GOT3 (cell line): ENCODE results near the gene ASCC2.
A peak's percentile ranks its signal among the peaks of the same experiment; 100 is the strongest.

Experiments used
- DNase-seq: peaks from one replicate; lab custom pipeline; 2025; ENCODE audit warnings: mixed read lengths; lab: John Stamatoyannopoulos, UW

The ASCC2 gene

GRCh38 chr22:29816980-29817379 is 21.1 kb downstream of the ASCC2 start:
- no peak for DNase-seq

- no peak for DNase-seq
Measured at GRCh38 chr22:29816539-29816938, 21.5 kb downstream of the ASCC2 start.

DNA sequence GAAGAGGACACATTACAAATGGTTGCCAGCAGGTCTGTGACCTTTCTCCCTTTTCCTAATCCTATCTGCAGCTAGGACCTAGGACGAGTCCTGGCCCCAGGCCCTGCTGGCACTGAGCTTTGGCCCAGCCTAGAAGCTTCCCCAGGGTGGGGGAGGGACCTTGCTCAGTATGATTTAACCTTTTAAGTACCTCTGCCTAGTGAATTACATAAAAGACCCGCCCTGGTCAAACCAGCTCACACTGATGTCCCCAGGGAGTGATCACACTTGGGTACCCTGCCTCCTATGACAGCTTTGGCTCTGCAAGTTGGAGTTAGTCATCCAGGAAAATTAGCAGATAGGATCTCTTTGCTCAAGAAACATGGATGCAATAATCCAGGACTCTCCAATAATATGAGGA is 21.9 kb downstream of the ASCC2 start:
- DNase-seq, result no peak

DNA sequence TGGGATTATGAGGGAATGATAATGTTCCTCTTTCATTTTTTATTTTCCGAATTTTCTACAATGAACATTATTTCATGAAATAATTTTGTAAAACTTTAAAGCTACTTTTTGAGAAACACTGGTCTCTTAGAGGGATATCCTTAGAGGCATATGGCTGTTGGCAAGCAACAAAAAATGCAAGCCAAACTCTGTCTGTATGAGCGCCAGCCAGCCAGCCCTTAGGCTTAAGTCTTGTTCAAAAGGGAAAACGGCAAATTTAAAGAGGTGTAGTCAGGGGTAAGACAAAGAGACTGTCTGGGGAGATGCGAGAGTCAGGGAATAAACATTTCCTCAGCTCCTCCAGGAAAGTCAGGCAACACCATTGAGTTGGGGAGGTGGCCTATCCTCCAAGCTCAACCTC is 22.5 kb downstream of the ASCC2 start:
- no peak for DNase-seq

DNA sequence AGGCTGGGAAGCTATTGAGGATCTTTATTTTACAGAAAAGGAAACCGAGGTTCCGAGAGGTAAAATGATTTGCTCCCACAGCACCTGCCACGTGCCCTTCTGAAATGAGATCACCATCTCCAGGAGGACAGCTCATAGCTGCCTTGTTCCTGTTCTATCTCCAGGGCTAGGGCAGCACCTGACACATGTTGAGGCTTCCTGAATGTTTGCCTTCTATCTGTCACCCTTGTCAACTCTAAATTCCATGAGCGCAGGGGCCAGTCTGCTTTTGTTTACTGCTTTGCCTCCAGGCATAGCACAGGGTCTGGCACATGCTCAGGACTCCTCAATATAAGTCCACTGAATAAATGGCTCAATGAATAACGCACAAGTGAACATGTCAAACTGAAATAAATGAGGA is 24.1 kb downstream of the ASCC2 start:
- no peak for DNase-seq

DNA sequence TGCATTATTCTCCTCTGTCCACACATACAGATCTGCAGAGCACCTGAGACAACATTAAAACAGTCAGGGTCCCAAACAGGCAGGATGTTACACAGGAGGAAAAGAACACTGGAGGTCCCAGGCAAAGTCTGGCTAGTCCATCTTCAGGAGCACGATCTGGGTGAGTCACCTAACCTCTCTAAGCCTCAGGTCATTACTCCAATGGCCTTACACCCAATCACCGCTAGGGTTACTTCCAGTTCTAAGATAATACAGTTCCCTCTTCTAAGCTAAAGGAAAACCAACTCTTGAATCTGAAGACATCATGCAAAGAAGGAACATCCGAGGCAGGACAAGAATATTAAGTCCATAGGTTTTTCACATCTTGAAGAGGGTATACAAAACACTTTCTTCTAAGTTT is 24.5 kb downstream of the ASCC2 start:
- no peak for DNase-seq

GRCh38 chr22:29813126-29813525 is 24.9 kb downstream of the ASCC2 start:
- DNase-seq, result no peak

GRCh38 chr22:29811377-29811776 is 26.7 kb downstream of the ASCC2 start:
- DNase-seq, result no peak

GRCh38 chr22:29810216-29810615 is 27.9 kb downstream of the ASCC2 start:
- DNase-seq, result no peak

GRCh38 chr22:29806196-29806595 is 31.9 kb downstream of the ASCC2 start:
- DNase-seq, result no peak

DNA sequence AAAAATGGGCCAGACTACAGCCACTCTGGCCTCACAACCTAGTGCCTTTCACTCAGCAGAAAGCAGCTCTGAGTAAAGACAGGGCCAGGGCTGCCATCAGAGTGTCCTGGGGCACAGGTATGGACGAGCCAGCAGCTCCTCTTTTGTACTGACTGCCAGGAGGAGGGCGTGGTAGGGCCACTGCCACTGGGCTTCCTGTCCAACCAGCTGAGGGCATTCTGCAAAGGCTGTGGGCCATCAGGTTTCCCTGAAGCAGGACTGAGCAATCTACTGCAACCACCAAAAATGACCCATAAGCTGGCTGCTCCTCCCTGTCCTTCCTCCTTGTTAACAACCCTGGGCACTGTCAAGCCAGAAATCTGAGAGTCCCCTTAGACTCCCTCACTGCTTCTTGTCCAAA is 33.1 kb downstream of the ASCC2 start:
- DNase-seq, result no peak

DNA sequence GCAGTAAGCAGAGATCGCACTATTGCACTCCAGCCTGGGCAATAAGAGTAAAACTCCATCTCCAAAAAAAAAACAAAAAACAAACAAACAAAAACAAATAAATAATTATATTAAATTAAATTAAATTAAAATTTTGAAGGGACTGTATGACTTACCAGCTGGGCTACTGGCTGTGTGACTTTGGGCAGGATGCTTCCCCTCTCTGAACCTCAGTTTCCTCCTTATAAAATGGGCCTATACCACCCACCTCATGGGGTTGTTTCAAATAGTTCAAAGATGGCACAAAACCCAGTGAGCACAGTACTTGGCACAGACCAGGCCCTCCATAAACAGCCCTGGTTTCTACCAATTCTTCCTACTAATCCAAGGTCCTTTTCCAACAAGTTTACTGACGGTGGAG is 34.9 kb downstream of the ASCC2 start:
- no peak for DNase-seq

DNA sequence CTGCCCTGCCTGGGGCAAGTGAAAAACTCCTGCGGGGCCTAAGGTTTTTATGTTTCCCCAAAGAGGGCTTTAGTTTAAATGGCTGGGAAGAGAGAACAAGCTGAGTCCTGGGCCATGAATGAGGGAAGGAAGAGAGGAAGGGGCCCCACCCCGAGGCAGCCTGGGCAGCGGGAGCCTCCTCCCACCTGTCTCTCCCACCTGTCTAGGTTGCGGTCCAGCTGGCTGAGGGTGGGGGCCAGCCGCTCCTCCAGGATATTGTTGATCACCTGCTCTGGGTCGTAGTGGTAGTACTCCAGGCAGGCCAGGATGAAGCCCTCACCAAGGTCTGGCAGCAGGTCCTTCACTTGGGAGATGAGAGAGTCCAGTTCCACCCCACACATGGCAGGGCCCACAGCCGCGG is 36.3 kb downstream of the ASCC2 start:
- no peak for DNase-seq

DNA sequence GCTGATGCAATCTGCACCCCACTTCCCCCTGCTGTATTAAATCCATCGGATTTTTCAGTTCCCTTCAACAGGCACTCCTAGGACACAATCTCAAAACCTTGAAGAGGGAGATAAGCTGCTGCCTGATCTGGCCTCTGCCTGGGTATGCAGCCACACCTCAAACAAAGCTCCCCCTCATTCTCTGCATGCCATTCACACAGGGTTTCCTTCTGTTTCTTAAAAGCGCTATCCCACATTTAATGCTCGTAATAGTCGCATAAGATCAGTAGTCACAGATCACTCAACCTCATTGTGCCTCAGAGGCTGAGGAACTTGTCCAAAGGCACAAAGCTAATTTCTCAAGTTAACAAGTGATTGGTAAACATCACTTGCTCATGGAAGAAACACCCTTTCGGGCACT is 36.9 kb downstream of the ASCC2 start:
- DNase-seq, result no peak

GRCh38 chr22:29799217-29799680 is 38.8 kb downstream of the ASCC2 start:
- peak; percentile 56 for DNase-seq

DNA sequence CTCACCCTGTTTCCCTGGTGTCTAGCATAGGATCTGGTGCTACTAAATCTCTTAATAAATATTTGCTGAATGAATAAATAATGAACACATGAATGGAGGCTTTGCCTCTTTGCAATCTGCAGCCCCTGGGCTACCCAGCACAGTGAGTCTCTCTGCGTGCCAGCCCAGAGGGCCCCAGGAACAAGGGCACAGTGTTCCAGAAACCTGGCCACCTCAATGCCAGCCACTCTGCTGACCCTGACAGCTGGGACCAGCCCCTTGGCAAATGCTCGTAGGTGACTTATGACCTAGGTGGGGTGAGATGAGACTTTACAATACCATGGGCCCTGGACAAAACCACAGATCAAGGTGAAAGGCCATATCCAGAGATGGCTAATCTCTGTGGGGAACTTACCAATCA is 39.3 kb downstream of the ASCC2 start:
- no peak for DNase-seq

DNA sequence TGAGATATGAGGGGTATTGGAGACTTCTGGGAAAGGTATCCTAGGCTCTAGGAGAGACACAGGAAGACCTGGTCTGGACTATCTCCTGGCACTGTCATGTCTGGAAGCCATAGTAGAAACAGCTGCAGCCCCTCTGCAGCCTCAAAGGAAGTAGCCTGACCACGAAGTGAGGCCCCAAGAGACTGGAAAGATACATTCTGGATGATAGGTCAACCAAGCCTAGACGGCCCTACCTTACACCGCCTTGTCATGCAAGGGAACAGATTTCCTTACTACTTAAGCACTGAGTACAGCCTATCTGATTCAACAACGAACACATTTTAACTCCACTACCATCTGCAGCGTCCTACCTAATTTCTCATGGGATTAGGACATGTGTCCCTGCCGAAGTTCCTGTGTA is 39.8 kb downstream of the ASCC2 start:
- no peak for DNase-seq

GRCh38 chr22:29797351-29797750 is 40.7 kb downstream of the ASCC2 start:
- DNase-seq, result no peak

DNA sequence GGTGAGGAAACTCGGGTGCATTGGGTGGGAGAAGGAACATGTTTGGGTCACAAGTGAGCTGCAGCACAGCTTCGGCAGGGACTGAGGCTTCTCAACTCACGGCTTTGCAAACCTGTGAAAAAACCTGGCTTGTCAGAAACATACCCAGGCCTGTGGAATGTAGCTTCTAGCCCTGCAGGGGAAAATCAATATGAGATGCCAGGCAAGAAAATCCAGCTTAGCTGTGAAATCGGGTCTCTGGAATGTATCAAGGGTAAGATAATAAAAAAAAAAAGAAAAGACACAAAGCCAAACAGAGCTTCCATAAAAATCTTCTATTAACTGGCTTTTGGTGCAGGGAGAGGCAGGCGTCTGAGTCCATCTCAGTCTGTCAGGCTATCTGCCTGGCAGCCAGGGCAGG is 42.4 kb downstream of the ASCC2 start:
- DNase-seq, result no peak

DNA sequence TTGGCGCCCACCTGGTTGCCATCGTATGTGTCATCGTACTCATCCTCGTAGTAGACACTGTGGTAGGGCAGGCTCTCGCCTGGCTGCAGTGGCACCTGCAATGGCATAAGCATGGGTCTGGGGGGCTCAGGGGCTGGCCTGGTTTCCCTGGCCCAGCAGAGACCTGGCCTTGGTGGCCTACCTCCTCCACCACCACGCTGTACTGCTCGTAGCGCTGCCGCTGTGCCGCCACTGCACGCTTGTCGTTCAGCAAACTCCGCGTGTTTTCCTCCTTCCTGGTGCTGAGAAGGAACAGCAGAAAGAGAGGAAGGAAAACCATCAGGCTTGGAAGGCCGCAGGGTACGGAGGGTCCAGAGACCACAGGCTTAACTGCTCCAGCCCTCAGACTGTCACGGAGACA is 44.7 kb downstream of the ASCC2 start:
- DNase-seq, result no peak

DNA sequence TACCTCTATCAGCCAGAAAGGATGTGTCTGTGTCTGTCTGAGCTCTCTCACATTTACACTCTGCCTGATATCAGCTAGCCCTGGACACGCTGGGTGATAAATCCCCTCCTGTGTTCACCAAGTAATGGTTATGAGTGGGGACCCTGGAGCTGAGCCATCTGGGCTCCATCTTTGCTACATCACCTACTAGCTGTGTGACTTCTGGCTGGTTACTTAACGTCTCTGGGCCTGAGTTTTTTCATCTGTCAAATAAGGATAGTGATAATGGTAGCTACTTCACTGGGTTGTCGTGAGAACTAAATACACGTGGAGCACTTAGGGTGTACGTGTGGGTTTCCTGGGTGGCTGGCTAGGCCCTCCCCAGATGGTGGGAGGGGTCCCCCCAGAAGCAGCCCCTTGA is 48.0 kb downstream of the ASCC2 start:
- no peak for DNase-seq

GRCh38 chr22:29788339-29789279 is 49.5 kb downstream of the ASCC2 start:
- DNase-seq, result no peak

- DNase-seq, result no peak
Measured at GRCh38 chr22:29787371-29787980, 50.6 kb downstream of the ASCC2 start.

- DNase-seq, result no peak
Measured at GRCh38 chr22:29786031-29786430, 52.0 kb downstream of the ASCC2 start.
